Osteoblast (primary cell): ENCODE measurements around the gene ANXA11. TPM values are rescaled to one million over a fixed set of nuclear protein-coding genes. Genes with fewer than 3 reads are reported as not detected.
"Not testable (repeated sequence)": the region's sequence is repeated elsewhere in the genome, so short reads cannot be mapped to it uniquely, and the experiment has no call there.

Source experiments
- DNase-seq: peaks from one replicate; pipeline ENCODE4 v3.0.0; 2011; ENCODE audit warnings: low spot score, mixed read lengths; ENCODE audit not compliant: insufficient read length; ENCODE audit errors: missing footprints
- H2AFZ ChIP-seq: 2 replicates; pipeline ENCODE4 v1.6.0; 2011; ENCODE audit warnings: mild to moderate bottlenecking, low read length
- H3K27ac ChIP-seq: 2 replicates; pipeline ENCODE4 v1.5.1; 2011; ENCODE audit warnings: mild to moderate bottlenecking, low read depth, low read length, moderate library complexity
- H3K27me3 ChIP-seq: 2 replicates; pipeline ENCODE4 v1.6.0; 2012; ENCODE audit warnings: mild to moderate bottlenecking, control low read depth, inconsistent platforms, low read length, moderate library complexity; ENCODE audit not compliant: insufficient read depth
- H3K36me3 ChIP-seq: 2 replicates; pipeline ENCODE4 v1.5.1; 2011; ENCODE audit warnings: mild to moderate bottlenecking, low read length, control low read depth, moderate library complexity; ENCODE audit not compliant: insufficient read depth
- H3K4me1 ChIP-seq: 2 replicates; pipeline ENCODE4 v1.5.1; 2011; ENCODE audit warnings: mild to moderate bottlenecking, low read length, control low read depth, moderate library complexity; ENCODE audit not compliant: insufficient read depth
- H3K4me2 ChIP-seq: 2 replicates; pipeline ENCODE4 v1.6.0; 2011; ENCODE audit warnings: mild to moderate bottlenecking, low read length; ENCODE audit not compliant: insufficient read depth
- H3K4me3 ChIP-seq: fragments of 200-600 bp; sonication (generic); 3 replicates; pipeline ENCODE4 v1.5.1; 2012; ENCODE audit warnings: mild to moderate bottlenecking, low read length, inconsistent platforms; ENCODE audit not compliant: insufficient read depth
- H3K79me2 ChIP-seq: 2 replicates; pipeline ENCODE4 v1.6.0; 2012; ENCODE audit warnings: mild to moderate bottlenecking, low read length, control low read depth, inconsistent platforms; ENCODE audit not compliant: insufficient read depth
- H3K9me3 ChIP-seq: 2 replicates; pipeline ENCODE4 v1.5.1; 2011; ENCODE audit warnings: low read depth, low read length, control low read depth
- H4K20me1 ChIP-seq: 2 replicates; pipeline ENCODE4 v1.6.0; 2012; ENCODE audit warnings: mild to moderate bottlenecking, low read length, control low read depth; ENCODE audit not compliant: insufficient read depth
- total RNA-seq: library from RNA; depleted of rRNA; stranded (reverse); fragments of >200 nt; gene quantifications from 2 replicates; pipeline ENCODE4 v1.2.3, GENCODE V29; 2012
- TF ChIP-seq, protein P1 (sequence below): IDR thresholded peaks from 2 replicates; pipeline ENCODE4 v1.5.1; 2011; ENCODE audit warnings: mild to moderate bottlenecking, low read depth, low read length, moderate library complexity; ENCODE audit errors: extremely low read depth

The ANXA11 gene
- 112 and 113 TPM in 2 replicates for total RNA-seq

DNA sequence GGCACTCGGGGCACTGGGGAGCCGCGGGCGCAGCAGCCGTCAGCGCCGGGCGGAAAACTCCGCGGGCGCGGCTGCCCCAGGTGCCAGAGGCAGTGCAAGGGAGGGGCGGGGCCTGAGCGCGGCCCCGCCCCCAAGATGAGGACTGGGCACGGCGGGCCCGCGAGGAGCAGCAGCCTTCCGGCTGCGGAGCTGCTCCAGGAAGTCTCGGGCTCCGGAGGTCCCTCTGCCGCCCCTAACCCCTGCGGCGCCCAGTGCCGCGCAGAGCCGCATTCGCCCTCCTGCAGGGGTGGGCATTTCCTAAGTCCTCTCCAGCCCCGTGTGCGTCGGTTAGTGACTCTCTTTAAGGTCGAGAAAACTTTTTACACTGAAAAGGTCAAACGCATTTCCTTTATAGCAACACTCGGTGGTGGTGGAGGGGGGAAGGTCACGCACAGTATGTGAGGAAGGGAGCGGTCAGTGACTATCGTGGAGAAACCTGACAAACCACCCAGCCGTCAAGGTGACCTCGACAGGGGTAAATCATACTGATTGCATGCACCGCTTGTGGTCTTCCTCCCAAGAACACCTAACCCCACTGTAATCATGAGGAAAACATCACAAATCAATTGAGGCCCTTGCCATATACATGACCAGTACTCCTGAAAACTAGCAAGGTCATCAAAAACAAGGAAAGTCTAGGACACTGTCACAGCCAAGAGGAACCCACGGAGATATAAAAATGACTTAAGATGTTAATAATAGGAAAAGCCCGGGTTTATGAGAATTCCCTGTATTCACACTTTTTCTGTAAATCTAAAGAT lies at the start of gene ANXA11:
Gene ANXA11, minus strand, starts transcription at position 61 of the 800 bp plus-strand sequence. CDS start 32,676 bp downstream, outside the sequence.
- H3K27me3 ChIP-seq: no peaks in the 10 kb centered on the region
- H3K36me3 ChIP-seq: peaks cover 5% of the 10 kb centered on the region
- H3K79me2 ChIP-seq: peaks cover 60% of the 10 kb centered on the region
- H2AFZ ChIP-seq: peak within 1 kb of the TSS; percentile 79
- H4K20me1 ChIP-seq: peaks cover 13% of the 10 kb centered on the region
- H3K4me2 ChIP-seq: peak within 1 kb of the TSS; percentile 96
- H3K9me3 ChIP-seq: no peaks in the 10 kb centered on the region
- H3K4me1 ChIP-seq: peaks cover 55% of the 10 kb centered on the region
- peak within 1 kb of the TSS; percentile 97 for H3K27ac ChIP-seq
- TF ChIP-seq, protein P1, sequence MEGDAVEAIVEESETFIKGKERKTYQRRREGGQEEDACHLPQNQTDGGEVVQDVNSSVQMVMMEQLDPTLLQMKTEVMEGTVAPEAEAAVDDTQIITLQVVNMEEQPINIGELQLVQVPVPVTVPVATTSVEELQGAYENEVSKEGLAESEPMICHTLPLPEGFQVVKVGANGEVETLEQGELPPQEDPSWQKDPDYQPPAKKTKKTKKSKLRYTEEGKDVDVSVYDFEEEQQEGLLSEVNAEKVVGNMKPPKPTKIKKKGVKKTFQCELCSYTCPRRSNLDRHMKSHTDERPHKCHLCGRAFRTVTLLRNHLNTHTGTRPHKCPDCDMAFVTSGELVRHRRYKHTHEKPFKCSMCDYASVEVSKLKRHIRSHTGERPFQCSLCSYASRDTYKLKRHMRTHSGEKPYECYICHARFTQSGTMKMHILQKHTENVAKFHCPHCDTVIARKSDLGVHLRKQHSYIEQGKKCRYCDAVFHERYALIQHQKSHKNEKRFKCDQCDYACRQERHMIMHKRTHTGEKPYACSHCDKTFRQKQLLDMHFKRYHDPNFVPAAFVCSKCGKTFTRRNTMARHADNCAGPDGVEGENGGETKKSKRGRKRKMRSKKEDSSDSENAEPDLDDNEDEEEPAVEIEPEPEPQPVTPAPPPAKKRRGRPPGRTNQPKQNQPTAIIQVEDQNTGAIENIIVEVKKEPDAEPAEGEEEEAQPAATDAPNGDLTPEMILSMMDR: no peak
- peak within 1 kb of the TSS; percentile 86 for H3K4me3 ChIP-seq
- DNase-seq: peak; percentile 94

DNA sequence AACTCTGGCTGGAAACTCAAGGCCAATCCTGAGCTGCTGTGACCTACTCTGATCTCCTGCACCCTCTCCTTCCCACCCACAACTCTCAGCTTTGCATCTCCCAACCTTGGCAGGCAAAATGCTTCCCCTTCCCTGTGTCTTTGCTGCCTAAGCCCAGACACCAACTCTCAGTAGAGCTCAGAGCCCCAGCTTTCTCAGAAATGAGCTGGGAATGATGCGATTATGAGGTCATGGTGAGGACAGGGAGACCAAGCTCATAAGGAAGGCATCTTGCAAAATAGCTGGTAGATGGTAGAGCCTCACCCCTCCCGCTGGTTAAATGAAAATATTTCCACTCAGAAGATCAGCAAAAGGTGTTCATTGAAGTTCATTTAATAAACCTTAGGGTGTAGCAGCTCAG lies 49.4 kb upstream of the ANXA11 start:
- not testable (repeated sequence) for H3K4me3 ChIP-seq, DNase-seq, H3K4me2 ChIP-seq, H3K79me2 ChIP-seq, H4K20me1 ChIP-seq, H3K36me3 ChIP-seq, H3K4me1 ChIP-seq, H3K9me3 ChIP-seq, H3K27me3 ChIP-seq, H2AFZ ChIP-seq, H3K27ac ChIP-seq

- not testable (repeated sequence) for H3K79me2 ChIP-seq, H3K27ac ChIP-seq, H3K9me3 ChIP-seq, H3K4me2 ChIP-seq, H4K20me1 ChIP-seq, H3K36me3 ChIP-seq, H3K27me3 ChIP-seq, H2AFZ ChIP-seq, H3K4me1 ChIP-seq, H3K4me3 ChIP-seq, DNase-seq
Observed at GRCh38 chr10:80253963-80254271, 48.6 kb upstream of the ANXA11 start.

DNA sequence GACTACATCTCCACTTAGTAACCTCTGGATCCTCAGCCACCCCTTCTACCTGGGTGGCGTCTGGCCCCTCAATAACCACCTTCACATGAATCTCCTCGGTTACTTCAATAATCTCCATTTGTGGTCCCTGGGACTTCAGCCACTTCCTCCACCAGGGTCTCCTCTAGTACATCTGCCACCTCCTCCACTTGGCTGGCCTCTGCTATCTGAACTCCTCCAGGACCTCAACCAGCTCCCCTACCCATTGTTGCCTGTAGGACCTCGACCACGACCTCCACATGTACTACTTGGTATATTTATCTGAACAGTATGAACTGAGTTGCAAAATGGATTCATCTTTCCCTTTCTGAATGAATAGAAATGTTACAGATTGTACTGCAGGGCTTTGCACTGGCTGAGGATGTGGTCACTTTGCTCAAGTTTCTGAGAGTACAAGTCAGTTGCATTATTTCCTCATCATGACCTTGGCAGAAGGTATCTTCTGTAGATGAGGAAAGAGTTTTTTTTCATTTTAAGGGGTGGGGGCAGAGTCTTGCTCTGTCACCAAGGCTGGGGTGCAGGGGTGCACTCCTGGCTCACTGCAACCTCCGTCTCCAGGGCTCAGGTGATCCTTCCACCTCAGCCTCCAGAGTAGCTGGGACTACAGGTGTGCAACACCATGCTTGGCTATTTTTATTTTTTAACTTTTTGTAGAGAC lies 48.1 kb upstream of the ANXA11 start:
- Histone ChIP-seq H3K4me1 (no peaks in the 10 kb centered on the region), H3K27me3 (peaks cover 3% of the 10 kb centered on the region), H4K20me1 (no peaks in the 10 kb centered on the region), H3K27ac (no peak overlapping the region), H3K9me3 (no peaks in the 10 kb centered on the region), H3K79me2 (no peaks in the 10 kb centered on the region), H3K4me3 (no peak overlapping the region), H3K36me3 (no peaks in the 10 kb centered on the region), H3K4me2 (no peak overlapping the region), H2AFZ (no peak overlapping the region)
- no peak for DNase-seq
- TF ChIP-seq, protein P1: no peak
